ENCODE results near the gene STXBP6.

STXBP6 gene

GRCh38 chr14:24911324-24912109, 138.4 kb downstream of the STXBP6 start:
- no peak for ATAC-seq

- ATAC-seq: no peak
Measured at GRCh38 chr14:24910408-24910986, 139.4 kb downstream of the STXBP6 start.

GRCh38 chr14:24909523-24910302, 140.2 kb downstream of the STXBP6 start:
- no peak for ATAC-seq

- ATAC-seq: no peak
Measured at GRCh38 chr14:24908592-24909236, 141.2 kb downstream of the STXBP6 start.

GRCh38 chr14:24904533-24904932, 145.4 kb downstream of the STXBP6 start:
- ATAC-seq: no peak

GRCh38 chr14:24903337-24903736, 146.6 kb downstream of the STXBP6 start:
- no peak for ATAC-seq

GRCh38 chr14:24900269-24901100, 149.5 kb downstream of the STXBP6 start:
- no peak for ATAC-seq

- no peak for ATAC-seq
Measured at GRCh38 chr14:24897793-24898192, 152.2 kb downstream of the STXBP6 start.

- no peak for ATAC-seq
Measured at GRCh38 chr14:24895622-24896021, 154.3 kb downstream of the STXBP6 start.

GRCh38 chr14:24895243-24895583, 154.7 kb downstream of the STXBP6 start:
- no peak for ATAC-seq

- ATAC-seq: no peak
Measured at GRCh38 chr14:24894583-24895242, 155.2 kb downstream of the STXBP6 start.

GRCh38 chr14:24892497-24893051, 157.4 kb downstream of the STXBP6 start:
- ATAC-seq: no peak

GRCh38 chr14:24891987-24892496, 157.9 kb downstream of the STXBP6 start:
- no peak for ATAC-seq

- no peak for ATAC-seq
Measured at GRCh38 chr14:24890716-24891115, 159.2 kb downstream of the STXBP6 start.

GRCh38 chr14:24889843-24890242, 160.1 kb downstream of the STXBP6 start:
- no peak for ATAC-seq

- no peak for ATAC-seq
Measured at GRCh38 chr14:24888532-24888931, 161.4 kb downstream of the STXBP6 start.

- no peak for ATAC-seq
Measured at GRCh38 chr14:24887623-24888304, 162.2 kb downstream of the STXBP6 start.

GRCh38 chr14:24885410-24885913, 164.5 kb downstream of the STXBP6 start:
- no peak for ATAC-seq

GRCh38 chr14:24883576-24883975, 166.4 kb downstream of the STXBP6 start:
- no peak for ATAC-seq

GRCh38 chr14:24881116-24881893, 168.6 kb downstream of the STXBP6 start:
- no peak for ATAC-seq
